ENCODE measurements around the gene MTG2. TPM values are rescaled to one million over a fixed set of nuclear protein-coding genes. Genes with fewer than 3 reads are reported as not detected.

Gene MTG2
- total and polyA plus RNA-seq, 2 experiments from 2014 or later: 11.3 to 11.7 TPM

- Histone ChIP-seq H3K4me2 (no peak overlapping the region), H4K20me1 (replicated peaks; ENCODE audit: insufficient read depth) (no peaks in the 10 kb centered on the region; the same call in 1 of the 2 replicates), H3K27ac (ENCODE audit: low read depth) (no peak overlapping the region), H3F3A (replicated peaks; ENCODE audit: low read depth) (no peaks in the 10 kb centered on the region), H3K36me3 (ENCODE audit: insufficient read depth) (no peaks in the 10 kb centered on the region), H3K9me2 (ENCODE audit: insufficient read depth) (no peaks in the 10 kb centered on the region), H3K4me3 (no peak overlapping the region), H3K4me1 (ENCODE audit: insufficient read depth) (no peaks in the 10 kb centered on the region; the same call in 1 of the 2 replicates), H3K27me3 (ENCODE audit: insufficient read depth) (no peaks in the 10 kb centered on the region), H3K79me2 (replicated peaks; ENCODE audit: insufficient read depth) (no peaks in the 10 kb centered on the region), H2AFZ (no peak overlapping the region)
- no peak for DNase-seq (ENCODE audit: low spot score)
- H3K4me1 Mint-ChIP-seq: peaks cover 10% of the 10 kb centered on the region
- no peaks in the 10 kb centered on the region for H3K9me3 Mint-ChIP-seq
- H3K27me3 Mint-ChIP-seq (ENCODE audit: insufficient read depth, low read depth, poor library complexity): peaks cover 20% of the 10 kb centered on the region
- no peak for ATAC-seq
- H3K4me3 Mint-ChIP-seq: no peak overlapping the region
- TF ChIP-seq REST (IDR thresholded peaks at IDR 0.05; ENCODE audit: unreplicated experiment) (no peak), ZNF462 (CRISPR knock-in tag; IDR thresholded peaks at IDR 0.05) (no peak), CREB1 (CRISPR knock-in tag; IDR thresholded peaks at IDR 0.05; ENCODE audit: low read depth) (no peak), EZH2phosphoT487 (IDR thresholded peaks at IDR 0.05; ENCODE audit: unreplicated experiment) (no peak), ZNF331 (CRISPR knock-in tag; IDR thresholded peaks at IDR 0.05; ENCODE audit: low read depth) (no peak), NANOG (IDR thresholded peaks at IDR 0.05; ENCODE audit: borderline replicate concordance) (no peak)
- H3K36me3 Mint-ChIP-seq (ENCODE audit: low read depth): no peaks in the 10 kb centered on the region
- H3K27ac Mint-ChIP-seq: no peak overlapping the region
Measured at GRCh38 chr20:62211769-62212288, 29.0 kb downstream of the MTG2 start.

All from GM23338 (cell line).